HG03064 (cell line): Measurements from ENCODE around the gene LRCH4.
A peak's percentile ranks its signal among the peaks of the same experiment; 100 is the strongest.

Experiments
- ATAC-seq: cut with Tn5 transposase; IDR thresholded peaks from one replicate; pipeline ENCODE4 v1.9.1; 2021; ENCODE audit warnings: low read depth; ENCODE audit not compliant: unreplicated experiment

The LRCH4 gene

DNA sequence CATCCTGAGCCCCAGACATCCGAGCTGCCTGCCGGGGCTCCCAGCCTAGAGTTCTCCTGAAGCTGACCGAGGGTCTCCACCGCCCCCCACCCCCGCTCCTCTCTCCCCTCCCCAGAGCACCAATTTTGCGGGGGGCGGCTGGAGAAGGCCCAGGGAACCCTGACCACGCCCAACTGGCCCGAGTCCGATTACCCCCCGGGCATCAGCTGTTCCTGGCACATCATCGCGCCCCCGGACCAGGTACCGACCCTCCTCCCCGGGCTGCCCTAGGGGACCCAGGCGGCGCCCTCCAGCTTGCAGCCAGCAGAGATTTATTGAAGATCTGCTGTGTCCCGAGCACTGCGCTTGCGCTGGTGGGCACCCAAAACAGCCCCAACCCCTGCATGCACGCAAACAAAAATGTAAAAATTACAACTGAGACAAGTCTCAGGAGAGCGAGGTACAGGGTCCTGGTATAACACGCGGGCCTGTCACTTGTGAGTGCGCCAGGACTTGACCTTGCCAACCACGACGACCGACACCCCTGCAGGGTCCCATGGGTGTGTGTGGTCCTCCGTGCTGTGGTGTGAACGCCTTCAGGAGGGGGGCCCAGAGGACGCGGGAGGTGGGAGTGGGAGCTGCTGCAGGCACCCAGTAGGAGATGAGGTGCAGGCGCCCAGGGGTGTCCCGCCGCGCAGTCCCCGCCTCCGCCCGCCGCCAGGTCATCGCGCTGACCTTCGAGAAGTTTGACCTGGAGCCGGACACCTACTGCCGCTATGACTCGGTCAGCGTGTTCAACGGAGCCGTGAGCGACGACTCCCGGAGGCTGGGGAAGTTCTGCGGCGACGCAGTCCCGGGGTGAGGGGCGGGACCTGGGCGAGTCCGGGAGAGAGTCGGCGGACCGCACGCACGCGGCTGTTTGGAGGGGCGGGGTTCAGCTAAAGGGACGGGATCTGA, 19.3 kb upstream of the LRCH4 start:
- ATAC-seq, result no peak

GRCh38 chr7:100604028-100604975, 18.4 kb upstream of the LRCH4 start:
- ATAC-seq, result no peak

DNA sequence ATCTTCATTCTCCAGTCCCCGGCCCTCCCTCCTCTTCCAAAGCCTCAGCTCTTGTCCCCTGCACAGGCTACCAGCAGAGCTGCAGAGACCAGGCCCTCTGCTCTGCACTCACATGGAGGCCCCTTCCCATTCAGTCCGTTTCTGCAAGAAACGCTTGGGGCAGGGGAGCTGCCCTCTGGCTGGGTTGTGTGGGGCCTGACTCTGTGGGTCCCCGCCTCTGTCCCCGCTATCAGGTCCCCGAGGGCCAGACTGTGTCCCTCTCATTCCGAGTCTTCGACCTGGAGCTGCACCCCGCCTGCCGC, 17.7 kb upstream of the LRCH4 start:
- ATAC-seq, result no peak

GRCh38 chr7:100602889-100603725, 17.2 kb upstream of the LRCH4 start:
- ATAC-seq, result no peak

DNA sequence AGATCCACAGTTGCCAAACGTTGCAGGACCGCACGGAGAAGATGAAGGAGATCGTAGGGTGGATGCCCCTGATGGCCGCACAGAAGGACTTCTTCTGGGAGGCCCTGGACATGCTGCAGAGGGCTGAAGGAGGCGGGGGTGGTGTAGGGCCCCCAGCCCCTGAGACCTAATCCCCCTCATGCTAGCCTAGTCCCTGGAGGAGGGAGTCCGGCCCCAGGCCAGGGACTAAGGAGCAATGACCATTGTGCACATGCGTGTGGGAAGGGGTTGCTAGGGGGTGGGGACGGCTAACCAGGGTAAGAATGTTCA, 14.8 kb upstream of the LRCH4 start:
- ATAC-seq, result no peak

GRCh38 chr7:100599911-100600729, 14.2 kb upstream of the LRCH4 start:
- ATAC-seq, result no peak

- no peak for ATAC-seq
These were observed 12.5 kb upstream of the LRCH4 start for GRCh38 chr7:100598425-100598824.

DNA sequence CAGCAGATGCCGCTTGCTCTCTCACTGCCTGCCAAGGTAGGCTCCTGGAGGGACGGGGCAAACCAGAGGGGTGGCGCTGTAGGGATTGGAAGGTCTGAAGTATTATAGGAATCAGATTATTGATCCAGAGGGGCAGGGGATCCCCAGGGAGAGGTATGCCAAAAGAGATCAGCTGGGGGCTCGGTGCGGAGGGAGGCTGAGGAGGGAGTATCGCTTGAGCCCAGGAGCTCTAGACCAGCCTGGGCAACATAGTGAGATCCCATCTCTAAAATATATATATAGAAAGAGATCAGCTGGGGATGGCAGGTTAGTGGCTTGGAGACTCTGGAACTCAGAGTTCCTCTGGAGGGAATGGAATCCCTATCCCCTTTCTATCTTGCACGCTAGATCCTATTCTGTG, 9.3 kb upstream of the LRCH4 start:
- ATAC-seq, result no peak

DNA sequence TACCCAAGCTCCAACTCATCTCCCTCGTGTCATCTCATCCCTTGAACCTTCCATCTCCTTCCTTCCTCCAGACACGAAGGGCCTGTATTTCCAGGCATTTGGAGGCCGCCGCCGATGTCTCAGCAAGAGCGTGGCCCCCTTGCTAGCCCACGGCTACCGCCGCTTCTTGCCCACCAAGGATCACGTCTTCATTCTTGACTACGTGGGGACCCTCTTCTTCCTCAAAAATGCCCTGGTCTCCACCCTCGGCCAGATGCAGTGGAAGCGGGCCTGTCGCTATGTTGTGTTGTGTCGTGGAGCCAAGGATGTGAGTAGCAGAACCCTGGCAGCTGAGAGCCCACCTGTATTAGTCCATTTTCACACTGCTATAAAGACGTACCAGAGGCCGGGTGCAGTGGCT, 5.7 kb upstream of the LRCH4 start:
- no peak for ATAC-seq

GRCh38 chr7:100590077-100590737, 4.3 kb upstream of the LRCH4 start:
- ATAC-seq, result no peak

DNA sequence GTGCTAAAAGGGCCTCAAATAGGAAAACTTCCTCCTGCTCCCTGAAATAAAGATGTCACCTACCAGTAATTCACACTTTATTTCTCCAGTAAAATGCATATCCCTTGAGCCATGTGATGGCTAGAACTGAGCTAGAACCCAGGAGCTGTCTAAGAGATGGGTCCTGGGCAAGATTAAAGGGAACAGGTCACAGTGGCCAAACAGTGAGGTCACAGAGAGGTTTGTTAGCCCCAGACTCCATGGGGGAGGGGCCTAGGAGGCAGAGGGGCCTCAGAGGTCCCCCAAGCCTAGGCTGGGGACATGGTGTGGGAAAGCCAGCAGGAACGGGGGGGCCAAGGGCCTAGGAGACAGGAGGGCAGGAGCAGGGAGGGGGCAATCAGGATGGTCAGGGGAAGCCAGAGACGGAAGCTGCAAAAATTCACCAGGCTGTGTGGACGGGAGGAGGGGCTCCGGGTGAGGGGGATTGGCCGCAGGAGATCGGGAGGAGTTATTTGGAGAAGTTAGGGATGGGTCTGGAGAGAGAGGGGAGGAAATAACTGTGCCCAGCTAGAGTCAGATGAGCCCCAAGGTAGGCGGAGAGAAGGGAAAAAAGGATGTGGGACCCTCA, 3.5 kb upstream of the LRCH4 start:
- ATAC-seq, result no peak

DNA sequence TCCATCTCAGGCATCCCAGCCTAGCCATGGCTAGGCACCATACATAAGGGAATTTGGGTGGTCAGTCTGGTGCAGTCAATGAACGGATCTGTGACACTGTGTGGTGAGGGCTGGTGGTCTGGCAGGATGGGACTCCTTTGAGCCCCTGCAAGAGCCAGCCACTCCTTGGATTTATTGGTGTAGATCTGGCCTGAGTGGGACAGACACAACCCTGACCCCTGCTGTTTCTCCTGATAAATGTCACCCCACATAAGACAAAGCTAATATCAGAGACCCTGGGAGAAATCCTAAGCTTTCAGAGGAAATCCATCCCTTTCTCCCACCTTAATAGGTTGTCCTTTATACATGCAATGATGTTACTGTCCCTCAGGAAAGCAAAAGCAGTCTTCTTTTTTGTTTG, 2.5 kb upstream of the LRCH4 start:
- ATAC-seq, result no peak

- peak; percentile 77 for ATAC-seq
These were observed 517 bp upstream of the LRCH4 start, which contains the start of gene FBXO24 for GRCh38 chr7:100586266-100587025. Gene FBXO24 (plus strand): TSS chr7:100586328. CDS start chr7:100586626, 298 bp downstream.

GRCh38 chr7:100584683-100585510, 1.0 kb downstream of the LRCH4 start:
- no peak for ATAC-seq

DNA sequence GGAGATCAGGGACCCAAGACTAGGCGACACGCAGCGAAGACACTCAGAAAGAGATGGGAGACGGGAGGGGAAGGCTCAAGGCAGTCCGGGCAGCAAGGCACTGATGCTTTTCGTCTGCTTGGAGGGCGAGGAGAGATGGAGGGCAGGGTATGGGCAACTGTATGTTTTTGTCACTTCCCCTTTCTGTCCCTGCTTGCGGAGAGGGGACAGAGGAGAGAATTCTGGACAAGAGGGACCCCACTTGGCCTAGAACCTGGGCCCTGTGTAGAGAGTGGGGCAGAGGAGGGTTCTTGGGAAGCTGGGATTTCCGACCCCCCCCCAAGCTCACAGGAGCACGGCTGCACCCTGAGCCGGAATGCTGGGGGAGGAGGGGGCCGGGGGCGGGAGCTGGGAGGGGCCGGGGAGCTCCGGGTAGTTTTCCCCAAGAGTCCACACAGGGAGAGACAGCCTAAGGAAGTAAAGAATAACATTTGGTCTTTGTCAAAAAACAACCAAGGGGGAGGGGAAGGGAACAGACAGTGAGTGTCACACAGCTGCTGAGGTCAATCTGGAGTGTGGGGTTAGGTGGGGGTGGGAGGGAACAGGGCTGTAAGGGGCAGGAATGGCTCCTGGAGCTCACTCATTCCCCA, 1.8 kb downstream of the LRCH4 start:
- no peak for ATAC-seq

- ATAC-seq, result no peak
These were observed 2.5 kb downstream of the LRCH4 start for GRCh38 chr7:100583132-100584053.
